ENCODE data around the gene PRKAR1A.
"Not testable (repeated sequence)": the region's sequence is repeated elsewhere in the genome, so short reads cannot be mapped to it uniquely, and the experiment has no call there.

The PRKAR1A gene

GRCh38 chr17:68567581-68567980 is 55.4 kb downstream of the PRKAR1A start:
- intact Hi-C loops (cut with DNase I) = no loop called here

GRCh38 chr17:68568581-68568980 is 56.4 kb downstream of the PRKAR1A start:
- DNase-seq = no peak
- intact Hi-C loops (cut with DNase I) = no loop called here

More at GRCh38 chr17:68567581-68567980, 55.4 kb downstream of the PRKAR1A start:
- no peak for DNase-seq

- no peak for DNase-seq
- intact Hi-C loops (cut with DNase I) = no loop called here
Measured at GRCh38 chr17:68569346-68569745, 57.1 kb downstream of the PRKAR1A start.

GRCh38 chr17:68570526-68570925 is 58.3 kb downstream of the PRKAR1A start:
- intact Hi-C loops (cut with DNase I) = no loop called here
- DNase-seq = no peak

DNA sequence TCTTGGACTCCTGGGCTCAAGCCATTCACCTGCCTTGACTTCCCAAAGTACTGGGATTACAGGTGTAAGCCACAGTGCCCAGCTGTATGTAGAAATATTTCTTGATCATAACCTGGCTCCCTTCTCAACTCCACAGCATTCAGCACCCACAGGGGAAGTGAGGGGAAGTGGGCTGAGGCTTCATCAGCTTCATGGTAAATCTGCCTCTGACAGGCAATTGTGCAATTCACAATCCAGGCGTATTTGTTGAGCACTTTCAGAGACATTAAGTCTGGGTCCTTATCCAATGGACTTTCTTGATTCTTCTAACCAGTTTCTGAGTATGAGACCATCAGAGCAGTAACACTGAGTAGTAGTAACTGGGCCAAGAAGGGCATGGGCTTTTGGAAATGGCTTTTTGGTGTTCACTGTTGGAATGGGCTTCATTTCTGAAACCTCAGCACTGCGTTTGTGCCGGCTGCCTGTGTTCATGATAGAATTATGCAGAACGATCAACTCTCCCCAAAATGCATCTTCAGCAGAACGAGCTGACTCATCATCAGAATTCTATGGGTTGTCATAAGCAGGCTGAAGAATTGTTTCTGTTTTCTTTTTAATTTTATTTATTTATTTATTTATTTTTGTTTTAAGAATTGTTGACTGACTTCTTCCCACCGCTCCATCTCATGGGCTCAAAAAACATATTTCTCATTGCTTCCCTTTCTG is 60.1 kb downstream of the PRKAR1A start:
- peak in 2 of 42 donors; percentile 9 to 10 for DNase-seq

GRCh38 chr17:68573338-68573737 is 61.1 kb downstream of the PRKAR1A start:
- intact Hi-C loops (cut with DNase I) = no loop called here
- no peak for DNase-seq

More for the DNA sequence above, 60.1 kb downstream of the PRKAR1A start:
- intact Hi-C loops (cut with DNase I) = no loop called here

- intact Hi-C loops (cut with DNase I) = no loop called here
- no peak for DNase-seq
Measured at GRCh38 chr17:68576137-68576536, 63.9 kb downstream of the PRKAR1A start.

- no peak for DNase-seq
- intact Hi-C loops (cut with DNase I) = no loop called here
Measured at GRCh38 chr17:68576811-68577496, 64.7 kb downstream of the PRKAR1A start.

DNA sequence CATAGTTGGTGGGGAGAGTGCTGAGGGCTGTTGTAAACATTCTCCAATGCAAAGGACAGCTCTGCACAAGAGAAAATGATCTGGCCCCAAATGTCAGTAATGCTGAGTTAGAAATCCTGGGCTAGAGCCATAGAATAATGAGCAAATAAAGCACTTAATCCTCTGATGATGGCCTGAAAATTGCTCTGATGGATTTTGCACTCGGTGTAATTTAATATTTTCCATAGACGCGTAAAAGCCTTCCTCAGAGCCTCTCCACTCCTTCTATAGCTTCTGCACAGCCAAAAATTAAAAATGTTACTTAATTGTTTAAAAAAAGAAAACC is 65.2 kb downstream of the PRKAR1A start:
- DNase-seq = no peak
- intact Hi-C loops (cut with DNase I) = no loop called here

- no peak for DNase-seq
- intact Hi-C loops (cut with DNase I) = no loop called here
Measured at GRCh38 chr17:68578236-68578635, 66.0 kb downstream of the PRKAR1A start.

DNA sequence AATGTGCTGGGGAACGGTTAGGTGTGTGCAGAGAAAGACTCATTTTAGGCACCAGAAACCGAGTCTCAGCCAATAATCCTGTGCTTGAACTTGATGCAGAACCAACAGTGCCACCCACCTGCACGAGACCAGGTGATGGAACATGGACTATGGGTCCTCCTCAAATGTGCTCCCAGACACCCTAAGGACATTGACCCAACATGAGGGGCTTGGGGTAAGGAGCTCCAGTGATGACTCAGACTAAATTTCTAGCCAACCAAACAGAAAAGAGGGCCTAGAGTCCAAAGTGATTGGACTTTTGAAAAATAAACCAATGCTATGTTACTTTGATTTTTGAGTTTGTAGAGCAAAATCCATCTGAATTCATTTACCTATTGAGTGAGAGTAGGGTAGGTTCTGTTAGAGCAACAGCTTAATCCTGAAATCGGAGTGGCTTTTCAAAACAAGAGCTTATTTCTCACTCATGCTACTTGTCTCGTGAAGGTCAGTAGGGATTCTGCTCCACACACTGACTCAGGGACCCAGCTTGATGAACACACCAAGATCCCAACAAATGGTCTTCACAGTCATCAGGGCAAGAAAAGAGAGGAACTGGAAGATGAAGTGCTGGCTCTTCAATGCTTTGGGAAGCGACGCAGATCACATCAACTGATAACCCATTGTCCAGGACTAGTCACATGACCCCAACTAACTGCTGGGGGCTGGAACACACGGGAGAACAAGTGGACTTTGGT is 67.1 kb downstream of the PRKAR1A start:
- intact Hi-C loops (cut with DNase I) = no loop called here
- DNase-seq = no peak

DNA sequence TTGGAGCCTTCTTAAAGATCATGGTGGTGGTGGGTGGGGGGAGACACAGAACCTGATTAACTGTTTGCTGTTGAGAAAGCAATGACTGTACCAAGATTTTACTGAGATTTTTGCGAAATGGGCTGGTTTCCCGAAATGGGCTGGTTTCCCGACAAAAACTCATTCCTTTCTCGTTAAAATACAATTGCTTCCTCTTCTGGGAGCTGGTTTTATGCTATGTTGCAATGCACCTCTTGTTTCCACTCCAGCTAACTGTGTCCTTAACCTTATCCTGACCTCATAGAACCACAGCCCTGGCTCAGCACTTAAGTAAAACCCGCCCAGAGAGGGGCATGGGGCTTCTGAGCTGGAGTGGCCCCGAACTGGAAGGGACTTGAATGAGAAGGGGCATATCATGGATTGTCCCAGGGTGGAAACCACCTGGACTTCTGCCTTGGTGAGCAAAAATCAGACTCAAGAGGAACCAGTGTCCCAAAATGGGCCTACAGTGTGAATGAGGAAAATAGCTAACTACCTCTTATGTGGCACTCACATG is 68.1 kb downstream of the PRKAR1A start:
- intact Hi-C loops (cut with DNase I) = no loop called here
- DNase-seq = peak in 2 of 42 donors; percentile 9 to 23

DNA sequence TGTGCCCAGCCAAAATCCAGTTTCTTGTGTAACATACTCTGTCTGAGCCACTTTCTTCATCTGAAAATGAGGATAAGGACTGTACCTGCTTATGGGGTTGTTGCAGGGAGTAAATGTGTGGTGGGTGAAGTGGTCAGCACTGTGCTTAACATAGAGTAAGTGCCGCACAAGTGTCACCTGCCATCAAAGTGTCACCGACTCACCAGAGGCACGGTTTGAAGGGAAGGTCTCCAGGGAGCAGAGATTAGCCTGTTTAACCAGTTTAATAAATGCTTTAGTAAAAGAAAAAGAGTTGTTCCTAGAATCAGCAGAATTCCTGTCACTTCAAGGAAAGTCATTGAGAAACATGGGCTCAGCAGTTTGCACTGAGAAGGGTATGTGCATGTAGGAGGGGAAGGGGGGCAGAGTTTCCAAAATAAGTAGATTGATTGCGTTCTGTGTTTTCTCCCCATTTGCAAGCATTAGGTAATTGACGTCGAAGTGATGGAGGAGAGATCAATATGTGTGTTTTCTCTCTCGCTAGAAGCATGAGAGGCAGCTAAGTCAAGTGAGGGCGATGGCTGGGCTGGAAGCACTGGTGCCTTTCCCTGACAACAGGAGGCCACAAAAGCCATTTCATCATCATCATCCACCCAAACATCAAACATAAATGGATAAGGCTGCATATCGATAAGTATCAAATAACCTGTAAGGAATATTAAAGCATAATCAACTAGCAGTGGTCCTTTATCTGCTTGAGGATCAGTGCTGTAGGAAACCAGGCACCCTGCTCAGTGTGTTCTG is 69.8 kb downstream of the PRKAR1A start:
- intact Hi-C loops (cut with DNase I) = no loop called here

GRCh38 chr17:68582867-68583266 is 70.6 kb downstream of the PRKAR1A start:
- intact Hi-C loops (cut with DNase I) = not testable (repeated sequence)

More for the DNA sequence above, 69.8 kb downstream of the PRKAR1A start:
- no peak for DNase-seq

DNA sequence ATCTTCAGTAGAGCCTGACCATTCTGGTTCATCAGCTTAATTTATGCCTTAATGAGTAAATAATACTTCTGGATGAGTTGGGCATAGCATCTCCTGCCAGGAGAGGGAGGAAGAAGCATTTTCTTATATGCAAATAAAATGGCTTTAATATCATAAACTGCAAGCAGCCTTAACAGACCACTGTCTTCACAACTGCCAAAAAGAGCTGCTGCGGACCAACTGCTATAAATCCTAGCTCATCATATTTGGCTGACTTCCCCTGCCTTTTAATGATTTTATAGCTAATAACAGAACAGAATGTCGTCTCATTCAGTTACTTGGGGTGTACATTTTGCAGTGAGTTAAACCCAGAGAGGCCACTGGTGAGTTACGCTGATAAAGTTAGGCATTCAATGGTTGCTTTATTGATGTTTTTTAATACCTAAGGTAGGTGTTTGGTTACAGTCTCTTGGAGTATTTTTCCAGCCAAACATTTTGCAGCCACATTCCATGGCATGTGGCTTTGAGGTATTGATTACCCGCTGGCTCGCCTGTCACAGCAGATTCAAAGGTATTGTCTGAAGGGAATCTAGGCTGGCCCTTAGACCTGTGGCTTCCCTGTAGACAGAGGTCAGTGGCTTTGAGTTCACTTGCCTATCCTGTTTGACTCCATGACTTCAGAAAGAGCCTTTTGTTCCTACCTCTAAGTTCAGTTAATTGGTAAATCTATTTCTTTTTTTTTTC is 72.5 kb downstream of the PRKAR1A start:
- intact Hi-C loops (cut with DNase I) = no loop called here
- no peak for DNase-seq

More at GRCh38 chr17:68582867-68583266, 70.6 kb downstream of the PRKAR1A start:
- DNase-seq = not testable (repeated sequence)

DNA sequence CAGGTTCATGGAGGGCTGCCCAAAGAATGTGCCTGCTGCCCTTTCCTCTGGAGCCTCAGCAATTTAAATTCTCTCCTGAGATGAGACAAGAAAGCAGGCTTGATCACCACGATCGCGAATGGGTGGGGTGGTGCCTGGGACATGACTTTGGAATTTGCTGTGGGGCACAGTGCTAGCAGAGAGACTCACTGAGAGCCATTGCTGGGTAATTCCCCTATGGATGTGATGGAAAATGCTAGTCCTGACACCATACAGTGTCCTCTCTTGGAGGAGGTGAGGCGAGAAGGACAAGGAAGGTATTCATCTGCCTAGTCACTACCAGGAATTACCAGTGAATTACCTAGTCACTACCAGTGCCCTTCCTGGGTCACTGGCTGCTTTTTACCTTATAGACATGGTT is 73.4 kb downstream of the PRKAR1A start:
- intact Hi-C loops (cut with DNase I) = no loop called here
- no peak for DNase-seq

DNA sequence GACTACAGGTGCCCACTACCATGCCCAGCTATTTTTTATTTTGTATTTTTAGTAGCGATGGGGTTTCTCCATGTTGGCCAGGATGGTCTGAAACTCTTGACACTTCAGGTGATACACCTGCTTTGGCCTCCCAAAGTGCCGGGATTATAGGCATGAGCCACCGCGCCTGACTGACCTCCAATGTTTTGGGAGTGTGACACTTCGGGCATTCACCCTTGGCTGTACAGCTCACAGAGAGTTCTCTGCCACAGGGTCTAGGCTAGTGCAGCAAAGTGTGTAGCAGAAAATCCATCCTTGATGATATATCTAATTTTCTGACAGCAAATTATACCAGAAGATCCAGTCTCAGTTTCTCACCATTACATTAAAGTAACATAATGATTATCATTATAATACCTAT is 74.8 kb downstream of the PRKAR1A start:
- intact Hi-C loops (cut with DNase I) = no loop called here
- no peak for DNase-seq

DNA sequence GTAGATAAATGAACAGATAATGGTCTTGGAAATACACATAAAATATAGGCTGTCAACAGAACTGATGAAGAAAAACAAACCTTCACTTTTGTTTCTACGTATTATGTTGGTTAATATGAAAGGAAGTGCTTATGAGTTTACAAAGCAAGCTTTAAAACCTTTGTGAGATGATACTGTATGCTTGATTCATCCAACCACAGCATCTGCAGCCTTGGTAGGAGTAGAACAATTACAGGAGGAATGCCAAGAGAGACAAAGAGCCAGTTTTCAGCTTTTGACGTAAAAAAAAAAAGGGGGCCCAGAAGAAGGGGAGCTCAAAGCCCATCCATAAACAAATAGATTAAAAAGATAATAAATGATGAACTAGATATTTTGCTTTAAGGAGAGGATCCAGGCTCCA is 75.6 kb downstream of the PRKAR1A start:
- intact Hi-C loops (cut with DNase I) = no loop called here
- no peak for DNase-seq

DNA sequence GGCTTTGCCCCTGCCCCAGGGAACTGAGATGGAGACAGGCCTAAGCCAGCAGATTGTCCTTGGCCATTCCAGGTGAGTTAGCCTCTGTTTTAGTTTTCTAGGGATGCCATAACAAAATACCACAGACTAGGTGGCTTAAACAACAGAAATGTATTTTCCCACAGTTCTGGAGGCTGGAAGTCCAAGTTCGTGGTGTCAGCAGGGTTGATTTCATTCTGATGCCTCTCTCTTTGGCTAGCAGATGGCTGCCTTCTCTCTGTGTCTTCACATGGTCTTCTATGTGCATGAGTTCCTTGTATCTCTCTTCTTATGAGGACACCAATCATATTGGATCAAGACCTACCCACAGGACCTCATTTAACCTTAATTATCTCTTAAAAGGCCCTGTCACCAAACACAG is 76.1 kb downstream of the PRKAR1A start:
- intact Hi-C loops (cut with DNase I) = no loop called here
- DNase-seq = no peak
